ENCODE results near the gene KDM2A. TPM values are rescaled to one million over a fixed set of nuclear protein-coding genes. Genes with fewer than 3 reads are reported as not detected.

Gene KDM2A
- total and polyA plus RNA-seq, 2 experiments from 2014 or later: 25.0 to 54.1 TPM

DNA sequence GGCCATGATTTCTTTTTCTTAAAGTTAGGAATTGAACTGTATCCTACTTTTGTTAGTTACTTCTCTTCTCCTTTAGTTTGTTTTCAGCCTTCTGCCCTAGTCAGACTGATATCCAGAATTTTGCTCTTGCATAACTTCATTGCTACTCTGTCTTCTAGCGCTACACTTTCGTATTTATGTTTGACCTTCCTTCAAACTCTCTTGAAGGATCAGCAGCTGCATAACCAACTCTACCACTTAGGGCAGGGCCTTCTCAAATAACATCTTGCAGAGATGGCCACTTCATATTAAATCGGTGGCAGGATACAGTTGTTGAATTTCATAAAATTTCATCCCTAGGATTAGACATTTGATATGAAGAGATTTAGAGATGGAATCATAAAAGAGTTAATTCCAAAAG is 43.9 kb downstream of the KDM2A start (continued):
- TF ChIP-seq STAT1 (IDR thresholded peaks at IDR 0.05; ENCODE audit: unreplicated experiment): no peak
- TF ChIP-seq ZNF462 (CRISPR knock-in tag; IDR thresholded peaks at IDR 0.05): no peak
- no peak for TF ChIP-seq CREB1 (CRISPR knock-in tag; IDR thresholded peaks at IDR 0.05; ENCODE audit: low read depth)

DNA sequence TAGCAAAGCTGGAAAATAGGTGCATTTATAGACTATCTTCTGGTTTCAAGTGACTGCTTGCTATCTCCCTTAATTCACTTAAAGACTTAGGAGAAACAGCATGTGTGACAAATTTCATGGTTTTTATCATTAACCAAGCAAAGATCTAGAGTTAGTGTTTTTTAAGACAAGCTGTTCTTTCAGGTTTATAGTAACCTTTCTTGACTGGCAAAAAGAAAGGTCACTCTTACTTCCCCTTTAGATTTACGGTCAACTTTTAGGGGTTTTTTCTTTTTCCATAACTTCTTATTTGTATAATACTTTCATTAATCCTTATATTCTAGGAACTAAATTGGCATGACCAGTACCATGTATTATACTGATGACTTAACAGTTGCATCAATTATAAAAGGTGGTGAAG is 46.6 kb downstream of the KDM2A start:
- H3K4me3 ChIP-seq: no peak overlapping the region
- H3K27me3 ChIP-seq (ENCODE audit: insufficient read depth): no peaks in the 10 kb centered on the region
- H3K36me3 Mint-ChIP-seq (ENCODE audit: low read depth): peaks cover 6% of the 10 kb centered on the region; the same call in 1 of the 3 replicates
- H3K9me3 Mint-ChIP-seq: no peaks in the 10 kb centered on the region
- peaks cover 5% of the 10 kb centered on the region for H3K27me3 Mint-ChIP-seq (ENCODE audit: insufficient read depth, low read depth, poor library complexity)
- no peak overlapping the region for H3K27ac ChIP-seq (ENCODE audit: low read depth)
- no peak for ATAC-seq
- H2AFZ ChIP-seq: no peak overlapping the region
- DNase-seq (ENCODE audit: low spot score): no peak
- H3K4me2 ChIP-seq: no peak overlapping the region
- no peaks in the 10 kb centered on the region for H3K36me3 ChIP-seq (ENCODE audit: insufficient read depth)
- H4K20me1 ChIP-seq (replicated peaks; ENCODE audit: insufficient read depth): peaks cover 38% of the 10 kb centered on the region; the same call in 1 of the 2 replicates
- H3K9me2 ChIP-seq (ENCODE audit: insufficient read depth): no peaks in the 10 kb centered on the region
- no peak overlapping the region for H3K27ac Mint-ChIP-seq
- H3K4me3 Mint-ChIP-seq: no peak overlapping the region
- H3K4me1 Mint-ChIP-seq: no peaks in the 10 kb centered on the region
- H3F3A ChIP-seq (replicated peaks; ENCODE audit: low read depth): no peaks in the 10 kb centered on the region
- H3K79me2 ChIP-seq (replicated peaks; ENCODE audit: insufficient read depth): peaks cover 93% of the 10 kb centered on the region
- no peaks in the 10 kb centered on the region for H3K4me1 ChIP-seq (ENCODE audit: insufficient read depth)
- no peak for TF ChIP-seq CREB1 (CRISPR knock-in tag; IDR thresholded peaks at IDR 0.05; ENCODE audit: low read depth)
- no peak for TF ChIP-seq EZH2 (IDR thresholded peaks at IDR 0.05; ENCODE audit: low read depth, unreplicated experiment)
- no peak for TF ChIP-seq STAT1 (IDR thresholded peaks at IDR 0.05; ENCODE audit: unreplicated experiment)
- no peak for TF ChIP-seq ZNF114 (CRISPR knock-in tag; IDR thresholded peaks at IDR 0.05)
- no peak for TF ChIP-seq NANOG (IDR thresholded peaks at IDR 0.05; ENCODE audit: borderline replicate concordance)
- TF ChIP-seq JUNB (IDR thresholded peaks at IDR 0.05; ENCODE audit: unreplicated experiment): no peak
- TF ChIP-seq POLR2AphosphoS5 (IDR thresholded peaks at IDR 0.05; ENCODE audit: low read depth): no peak
- TF ChIP-seq REST (IDR thresholded peaks at IDR 0.05; ENCODE audit: unreplicated experiment): no peak

Data from GM23338 (cell line).